OCI-M1 (cell line): ENCODE measurements around the gene ZNF469.

Experiments
- DNase-seq: peaks from one replicate; lab custom pipeline; 2025; lab: John Stamatoyannopoulos, UW

ZNF469 gene

GRCh38 chr16:88424587-88425235 lies 42.0 kb downstream of the ZNF469 start:
- DNase-seq = no peak

- DNase-seq = no peak
Observed at GRCh38 chr16:88426018-88426417, 43.3 kb downstream of the ZNF469 start.

- DNase-seq = no peak
Observed at GRCh38 chr16:88427376-88427775, 44.6 kb downstream of the ZNF469 start.

- no peak for DNase-seq
Observed at GRCh38 chr16:88428156-88428555, 45.4 kb downstream of the ZNF469 start.

DNA sequence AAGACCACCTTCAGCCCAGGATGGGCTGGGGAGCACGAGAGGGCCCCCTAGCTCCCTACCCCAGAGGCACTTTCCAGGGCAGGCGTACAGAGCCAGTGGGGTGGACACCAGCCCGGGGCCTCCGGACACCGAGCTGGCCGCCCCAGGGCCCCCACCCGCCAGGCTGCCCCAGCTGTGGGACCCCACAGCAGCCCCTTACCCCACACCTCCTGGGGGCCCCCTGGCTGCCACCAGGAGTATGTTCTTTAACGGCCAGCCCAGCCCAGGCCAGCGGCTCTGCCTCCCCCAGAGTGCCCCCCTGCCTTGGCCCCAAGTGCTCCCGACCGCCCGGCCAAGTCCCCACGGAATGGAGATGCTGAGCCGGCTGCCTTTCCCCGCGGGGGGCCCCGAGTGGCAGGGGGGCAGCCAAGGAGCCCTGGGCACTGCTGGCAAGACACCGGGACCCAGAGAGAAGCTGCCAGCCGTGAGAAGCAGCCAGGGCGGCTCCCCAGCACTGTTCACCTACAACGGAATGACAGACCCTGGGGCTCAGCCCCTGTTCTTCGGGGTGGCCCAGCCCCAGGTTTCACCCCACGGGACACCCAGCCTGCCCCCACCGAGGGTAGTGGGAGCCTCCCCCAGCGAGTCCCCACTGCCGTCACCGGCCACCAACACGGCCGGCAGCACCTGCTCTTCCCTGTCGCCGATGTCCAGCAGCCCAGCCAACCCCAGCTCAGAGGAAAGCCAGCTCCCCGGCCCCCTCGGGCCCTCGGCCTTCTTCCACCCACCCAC lies 46.0 kb downstream of the ZNF469 start:
- DNase-seq = no peak

DNA sequence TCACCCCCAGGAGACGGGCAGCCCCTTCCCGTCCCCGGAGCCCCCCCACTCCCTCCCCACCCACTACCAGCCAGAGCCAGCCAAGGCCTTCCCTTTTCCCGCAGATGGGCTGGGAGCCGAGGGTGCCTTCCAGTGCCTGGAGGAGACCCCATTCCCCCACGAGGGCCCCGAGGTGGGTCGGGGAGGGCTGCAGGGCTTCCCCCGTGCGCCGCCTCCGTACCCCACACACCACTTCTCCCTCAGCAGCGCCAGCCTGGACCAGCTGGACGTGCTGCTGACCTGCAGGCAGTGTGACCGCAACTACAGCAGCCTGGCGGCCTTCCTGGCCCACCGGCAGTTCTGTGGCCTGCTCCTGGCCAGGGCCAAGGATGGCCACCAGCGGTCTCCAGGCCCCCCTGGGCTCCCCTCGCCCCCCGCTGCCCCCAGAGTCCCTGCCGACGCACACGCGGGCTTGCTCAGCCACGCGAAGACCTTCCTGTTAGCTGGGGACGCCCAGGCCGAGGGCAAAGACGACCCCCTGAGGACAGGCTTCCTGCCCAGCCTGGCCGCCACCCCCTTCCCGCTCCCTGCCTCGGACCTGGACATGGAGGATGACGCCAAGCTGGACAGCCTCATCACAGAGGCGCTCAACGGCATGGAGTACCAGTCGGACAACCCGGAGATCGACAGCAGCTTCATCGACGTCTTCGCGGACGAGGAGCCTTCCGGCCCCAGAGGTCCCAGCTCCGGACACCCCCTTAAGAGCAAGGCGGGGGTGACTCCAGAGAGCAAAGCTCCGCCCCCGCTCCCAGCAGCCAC lies 46.8 kb downstream of the ZNF469 start:
- DNase-seq = no peak

DNA sequence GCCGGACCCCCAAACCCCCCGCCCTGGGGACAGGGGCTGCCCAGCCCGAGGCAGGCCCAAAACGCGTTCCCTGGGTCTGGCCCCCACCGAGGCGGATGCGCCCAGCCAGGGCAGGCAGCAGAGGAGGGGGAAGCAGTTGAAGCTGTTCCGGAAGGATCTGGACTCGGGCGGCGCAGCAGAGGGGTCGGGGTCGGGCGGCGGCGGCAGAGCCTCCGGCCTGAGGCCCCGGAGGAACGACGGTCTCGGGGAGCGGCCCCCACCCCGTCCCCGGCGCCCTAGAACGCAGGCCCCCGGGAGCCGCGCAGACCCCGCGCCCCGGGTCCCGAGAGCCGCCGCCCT lies 47.4 kb downstream of the ZNF469 start:
- DNase-seq = no peak

DNA sequence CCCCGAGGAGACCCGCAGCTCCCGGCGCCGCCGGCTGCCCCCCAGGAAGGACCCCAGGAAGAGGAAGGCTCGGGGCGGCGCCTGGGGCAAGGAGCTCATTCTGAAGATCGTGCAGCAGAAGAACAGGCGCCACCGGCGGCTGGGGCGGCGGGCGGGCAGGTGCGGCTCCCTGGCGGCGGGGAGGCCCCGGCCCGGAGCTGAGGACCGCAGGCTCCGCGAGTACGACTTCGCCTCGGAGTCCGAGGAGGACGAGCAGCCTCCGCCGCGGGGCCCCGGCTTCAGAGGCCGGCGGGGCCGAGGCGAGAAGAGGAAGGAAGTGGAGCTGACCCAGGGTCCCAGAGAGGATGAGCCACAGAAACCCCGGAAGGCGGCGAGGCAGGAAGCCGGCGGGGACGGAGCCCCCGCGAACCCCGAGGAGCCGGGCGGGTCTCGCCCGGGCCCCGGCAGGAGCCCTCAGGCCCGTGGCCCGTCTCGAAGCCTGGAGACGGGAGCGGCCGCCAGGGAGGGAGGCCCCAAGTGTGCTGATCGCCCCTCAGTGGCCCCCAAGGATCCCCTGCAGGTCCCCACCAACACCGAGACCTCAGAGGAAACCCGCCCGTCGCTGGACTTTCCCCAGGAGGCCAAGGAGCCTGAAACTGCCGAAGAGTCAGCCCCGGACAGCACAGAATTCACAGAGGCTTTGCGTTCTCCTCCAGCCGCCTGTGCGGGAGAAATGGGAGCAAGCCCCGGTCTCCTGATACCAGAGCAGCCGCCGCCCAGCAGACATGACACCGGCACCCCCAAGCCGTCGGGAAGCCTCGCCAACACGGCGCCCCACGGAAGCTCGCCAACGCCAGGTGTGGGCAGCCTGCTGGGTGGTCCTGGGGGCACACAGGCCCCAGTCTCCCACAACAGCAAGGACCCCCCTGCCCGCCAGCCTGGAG lies 48.0 kb downstream of the ZNF469 start:
- DNase-seq = peak; percentile 61

DNA sequence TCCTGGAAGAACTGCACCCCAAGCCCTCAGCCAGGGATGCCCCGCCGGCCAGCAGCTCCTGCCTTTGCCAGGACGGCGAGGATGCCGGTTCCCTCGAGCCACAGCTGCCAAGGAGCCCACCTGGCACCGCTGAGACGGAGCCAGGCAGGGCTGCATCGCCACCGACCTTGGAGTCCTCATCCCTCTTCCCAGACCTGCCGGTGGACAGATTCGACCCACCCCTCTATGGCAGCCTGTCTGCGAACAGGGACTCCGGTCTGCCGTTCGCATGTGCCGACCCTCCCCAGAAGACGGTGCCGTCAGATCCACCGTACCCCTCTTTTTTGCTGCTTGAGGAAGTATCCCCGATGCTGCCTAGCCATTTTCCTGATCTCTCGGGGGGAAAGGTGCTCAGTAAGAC lies 48.9 kb downstream of the ZNF469 start:
- DNase-seq = no peak

- no peak for DNase-seq
Observed at GRCh38 chr16:88432174-88432573, 49.4 kb downstream of the ZNF469 start.
